22Rv1 (cell line): ENCODE data around the gene ALDH7A1.
"Not testable (repeated sequence)": the region's sequence is repeated elsewhere in the genome, so short reads cannot be mapped to it uniquely, and the experiment has no call there.

Source experiments
- H3K27ac ChIP-seq: fragments of 450-650 bp; 2 replicates; pipeline ENCODE4 v1.5.1; 2017
- CTCF ChIP-seq: fragments of 450-650 bp; IDR thresholded peaks from 2 replicates; pipeline ENCODE4 v1.5.1; 2017; ENCODE audit warnings: mild to moderate bottlenecking
- ZFX ChIP-seq: fragments of 450-650 bp; IDR thresholded peaks from 2 replicates; pipeline ENCODE4 v1.6.1; 2017; ENCODE audit warnings: antibody characterized with exemption, borderline replicate concordance

The ALDH7A1 gene

GRCh38 chr5:126628102-126628501 is 33.1 kb upstream of the ALDH7A1 start:
- no peak for TF ChIP-seq CTCF
- TF ChIP-seq ZFX: no peak
- no peak overlapping the region for H3K27ac ChIP-seq

- TF ChIP-seq CTCF (no peak), ZFX (no peak)
- H3K27ac ChIP-seq: no peak overlapping the region
These were observed 29.5 kb upstream of the ALDH7A1 start for GRCh38 chr5:126624534-126624933.

DNA sequence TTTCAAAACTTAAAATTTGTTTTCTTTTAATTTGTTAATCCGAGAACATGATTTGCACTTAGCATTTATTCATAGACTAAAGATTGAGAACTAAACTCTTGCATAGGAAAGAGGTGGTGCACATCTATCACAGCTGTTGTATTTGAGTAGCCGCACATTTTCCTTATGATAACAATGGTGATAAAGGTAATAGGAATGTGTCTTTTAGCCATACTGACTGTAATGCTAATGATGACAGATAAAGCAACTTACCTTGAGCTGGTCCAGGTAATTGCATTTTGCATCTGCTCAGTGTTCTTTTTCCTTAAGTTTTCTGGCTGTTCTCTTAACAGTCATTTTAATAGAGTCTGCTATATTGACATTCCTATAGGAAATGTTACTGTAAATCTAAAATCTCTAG is 24.8 kb upstream of the ALDH7A1 start:
- TF ChIP-seq CTCF: no peak
- no peak for TF ChIP-seq ZFX

GRCh38 chr5:126617603-126618002 is 22.6 kb upstream of the ALDH7A1 start:
- not testable (repeated sequence) for H3K27ac ChIP-seq

More for the DNA sequence above, 24.8 kb upstream of the ALDH7A1 start:
- H3K27ac ChIP-seq: no peak overlapping the region

GRCh38 chr5:126615286-126615685 is 20.3 kb upstream of the ALDH7A1 start:
- no peak overlapping the region for H3K27ac ChIP-seq
- TF ChIP-seq CTCF: no peak
- no peak for TF ChIP-seq ZFX

DNA sequence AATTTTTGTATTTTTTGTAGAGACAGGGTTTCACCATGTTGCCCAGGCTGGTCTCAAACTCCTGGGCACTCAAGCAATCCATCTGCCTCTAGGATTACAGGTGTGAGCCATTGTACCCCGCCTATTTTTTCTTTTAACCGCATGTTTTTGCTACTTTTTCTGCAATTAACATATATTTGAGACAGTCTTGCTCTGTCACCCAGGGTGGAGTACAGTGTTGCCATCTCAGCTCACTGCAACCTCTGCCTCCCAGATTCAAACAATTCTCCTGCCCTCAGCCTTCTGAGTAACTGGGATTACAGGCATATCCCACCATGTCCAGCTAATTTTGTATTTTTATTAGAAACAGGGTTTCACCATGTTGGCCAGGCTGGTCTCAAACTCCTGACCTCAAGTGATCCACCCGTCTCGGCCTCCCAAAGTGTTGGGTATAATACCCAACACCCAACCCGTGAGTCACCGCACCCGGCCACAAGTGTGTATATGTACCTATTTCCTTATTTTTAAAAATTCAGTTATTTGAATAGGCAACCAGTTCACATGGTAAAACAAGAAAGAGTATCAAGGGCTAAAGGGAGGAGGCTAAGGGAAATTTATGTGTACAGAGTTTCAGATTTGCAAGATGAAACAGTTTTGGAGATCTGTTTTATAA is 19.0 kb upstream of the ALDH7A1 start:
- TF ChIP-seq ZFX (no peak), CTCF (no peak)
- H3K27ac ChIP-seq: no peak overlapping the region

DNA sequence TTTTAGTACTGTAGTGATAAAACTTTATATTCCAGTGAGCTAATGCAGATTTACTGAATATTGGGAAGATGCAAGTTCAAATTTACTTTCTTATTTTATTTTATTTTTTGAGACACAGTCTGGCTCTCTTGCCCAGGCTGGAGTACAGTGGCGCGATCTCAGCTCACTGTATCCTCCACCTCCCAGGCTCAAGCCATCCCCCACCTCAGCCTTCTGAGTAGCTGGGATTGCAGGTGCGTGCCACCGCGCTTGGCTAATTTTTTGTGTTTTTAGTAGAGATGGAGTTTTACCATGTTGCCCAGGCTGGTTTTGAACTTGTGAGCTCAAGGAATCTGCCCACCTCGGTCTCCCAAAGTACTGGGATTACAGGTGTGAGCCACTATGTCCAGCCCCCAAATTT is 15.6 kb upstream of the ALDH7A1 start:
- no peak overlapping the region for H3K27ac ChIP-seq
- TF ChIP-seq CTCF (no peak), ZFX (no peak)

GRCh38 chr5:126610160-126610559 is 15.1 kb upstream of the ALDH7A1 start:
- TF ChIP-seq CTCF (no peak), ZFX (no peak)
- H3K27ac ChIP-seq: no peak overlapping the region
